Measurements from ENCODE around the gene BICC1.

The BICC1 gene

DNA sequence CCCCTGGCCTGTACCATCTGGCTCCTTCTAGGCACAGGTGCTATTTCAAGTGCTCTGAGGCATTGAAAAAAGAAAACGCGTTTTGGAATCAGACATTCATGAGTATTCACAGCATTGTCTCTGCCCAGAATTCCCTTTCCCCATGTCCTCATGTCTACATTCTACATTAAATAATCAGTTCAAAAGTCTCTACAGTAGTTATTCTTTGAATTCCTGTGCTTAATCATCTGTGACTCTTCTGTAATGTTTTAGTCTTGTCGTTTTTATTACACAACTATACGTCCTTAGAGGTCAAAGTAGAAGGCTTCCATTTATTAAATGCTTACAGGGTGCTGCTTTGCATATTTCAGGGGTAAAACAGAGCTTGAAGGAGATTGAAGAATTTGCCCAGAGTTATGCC is 95.7 kb downstream of the BICC1 start:
- DNase-seq, result no peak

DNA sequence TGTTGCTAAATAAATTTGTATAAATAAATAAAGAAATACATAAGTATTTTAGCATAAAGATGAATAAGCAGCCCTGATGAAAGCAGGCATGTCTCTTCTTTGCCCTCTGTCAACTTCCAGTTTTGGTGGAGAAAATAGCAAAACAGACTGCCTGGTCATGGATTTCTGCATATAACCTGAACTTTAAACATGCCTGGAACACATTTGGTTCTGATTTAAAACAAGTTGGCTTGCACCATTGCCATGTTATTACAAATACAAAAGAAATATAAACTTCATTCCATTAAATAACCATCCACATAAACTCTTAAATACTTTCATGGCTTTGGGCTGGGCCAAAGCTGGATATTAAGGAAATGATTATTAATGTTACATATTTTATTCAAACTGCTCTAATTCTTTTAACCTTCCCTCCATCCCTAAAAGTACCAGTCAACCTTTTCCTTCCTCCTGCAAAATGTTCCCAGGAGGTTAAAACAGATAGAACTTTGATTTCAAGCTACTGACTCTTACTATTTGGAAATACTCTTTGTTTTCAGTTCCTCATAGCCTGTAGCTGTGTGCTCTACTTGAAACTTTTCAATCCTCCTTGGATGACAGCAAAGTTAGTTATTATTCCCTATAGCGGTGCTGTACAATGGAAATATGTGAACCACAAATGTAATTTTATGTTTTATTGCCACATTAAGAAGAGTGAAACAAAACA is 96.3 kb downstream of the BICC1 start:
- DNase-seq, result no peak

DNA sequence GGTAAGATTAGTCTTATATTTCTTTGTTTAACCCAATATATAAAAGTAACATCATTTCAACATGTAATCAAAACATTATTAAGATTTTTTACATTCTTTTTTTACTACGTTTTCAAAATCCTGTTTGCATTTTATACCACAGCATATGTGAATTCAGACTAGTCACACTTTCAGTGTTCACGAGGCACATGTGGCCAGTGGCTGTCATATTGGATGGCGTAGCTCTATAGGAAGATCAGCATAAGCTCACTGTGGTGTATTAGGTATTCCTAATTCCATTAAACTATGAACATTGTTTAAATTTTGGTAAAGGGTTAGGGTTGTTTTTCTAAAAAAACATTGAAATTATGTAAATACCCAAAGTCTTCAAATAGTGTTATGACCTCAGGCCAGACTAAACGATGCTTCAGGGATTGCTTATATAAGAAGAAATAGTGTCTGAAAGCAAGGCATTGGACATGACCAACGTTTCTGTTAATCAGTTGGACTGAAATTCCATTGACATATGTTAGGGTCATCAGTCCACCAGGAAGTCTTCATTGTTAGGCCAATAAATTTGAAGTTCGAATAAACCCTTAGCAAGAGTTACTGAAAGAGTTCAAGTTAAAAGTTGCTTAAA is 97.0 kb downstream of the BICC1 start:
- DNase-seq, result no peak

DNA sequence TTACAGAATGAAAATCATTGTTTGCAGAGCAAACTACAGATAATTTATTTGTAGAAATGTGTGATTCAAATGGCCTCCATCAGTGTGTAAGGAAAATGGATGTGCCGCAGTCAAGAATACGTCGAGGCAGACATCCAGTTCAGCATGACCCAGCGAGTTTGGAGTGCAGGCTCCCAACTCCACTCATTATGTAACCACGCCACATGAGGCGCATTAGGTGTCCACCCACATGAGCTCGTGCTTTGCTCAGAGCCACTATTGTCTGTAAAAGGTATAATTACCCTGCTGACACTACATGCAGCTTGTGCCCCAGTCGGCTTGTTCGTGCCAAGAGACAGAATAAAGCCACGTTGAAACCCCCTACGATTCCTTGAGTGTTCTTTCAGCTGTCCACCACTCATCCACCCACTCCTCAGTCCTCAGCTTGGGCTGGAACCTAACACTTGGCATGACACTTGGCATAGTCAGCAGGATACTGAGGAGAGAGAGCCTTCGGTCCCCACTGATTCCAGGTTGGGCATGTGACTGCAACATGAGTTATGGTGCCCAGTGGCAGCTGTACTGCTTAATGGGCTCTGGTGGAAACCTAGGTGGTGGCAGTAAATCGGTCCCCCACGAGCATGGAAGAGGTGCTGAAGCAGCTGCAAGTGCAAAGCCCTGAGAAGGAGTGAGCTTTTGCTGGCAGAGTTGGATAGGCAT is 102.7 kb downstream of the BICC1 start:
- DNase-seq, result no peak

DNA sequence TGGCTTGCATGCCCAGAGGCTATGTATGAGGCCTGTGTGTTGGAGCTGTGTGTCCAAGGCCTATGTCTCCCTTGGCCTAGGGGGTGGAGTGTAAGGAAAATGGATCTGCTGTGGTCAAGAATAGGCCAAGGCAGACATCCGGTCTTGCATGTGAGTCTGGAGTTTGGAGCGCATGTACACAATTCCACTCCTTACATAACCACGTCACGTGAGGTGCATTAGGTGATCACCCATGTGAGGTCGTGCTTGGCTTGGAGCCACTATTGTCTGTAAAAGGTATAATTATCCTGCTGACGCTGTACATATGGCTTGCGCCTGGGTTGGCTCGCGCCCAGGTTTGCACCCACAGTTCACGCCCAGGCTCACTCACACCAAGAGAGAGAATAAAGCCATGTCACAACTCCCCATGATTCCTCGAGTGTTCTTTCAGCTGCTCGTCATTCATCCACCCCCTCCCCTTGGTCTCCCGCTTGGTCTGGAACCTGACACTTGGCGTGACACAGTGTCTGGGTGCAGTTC is 105.5 kb downstream of the BICC1 start:
- no peak for DNase-seq

DNA sequence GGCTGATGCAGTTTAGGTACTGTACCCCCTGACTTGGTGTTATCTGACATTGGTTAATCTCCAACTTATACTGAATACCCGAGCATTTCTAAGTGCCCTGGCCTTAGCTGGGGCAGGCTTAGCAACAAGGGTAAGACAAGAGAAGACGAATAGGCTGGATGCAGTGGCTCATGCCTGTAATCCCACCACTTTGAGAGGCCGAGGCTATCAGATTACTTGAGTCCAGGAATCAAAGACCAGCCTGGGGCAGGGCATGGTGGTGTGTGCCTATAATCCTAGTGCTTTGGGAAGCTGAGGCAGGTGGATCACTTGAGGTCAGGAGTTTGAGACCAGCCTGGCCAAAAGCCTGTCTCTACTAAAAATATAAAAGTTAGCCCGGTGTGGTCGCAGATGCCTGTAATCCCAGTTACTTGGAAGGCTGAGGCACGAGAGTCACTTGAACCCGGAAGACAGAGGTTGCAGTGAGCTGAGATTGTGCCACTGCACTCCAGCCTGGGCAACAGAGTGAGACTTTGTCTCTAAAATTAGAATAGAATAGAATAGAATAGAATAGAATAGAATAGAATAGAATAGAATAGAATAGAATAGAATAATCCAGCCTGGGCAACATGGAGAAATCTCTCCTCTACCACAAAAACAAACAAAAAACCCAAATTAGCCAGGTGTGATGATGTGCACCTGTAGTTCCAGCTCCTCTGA is 108.9 kb downstream of the BICC1 start:
- no peak for DNase-seq

DNA sequence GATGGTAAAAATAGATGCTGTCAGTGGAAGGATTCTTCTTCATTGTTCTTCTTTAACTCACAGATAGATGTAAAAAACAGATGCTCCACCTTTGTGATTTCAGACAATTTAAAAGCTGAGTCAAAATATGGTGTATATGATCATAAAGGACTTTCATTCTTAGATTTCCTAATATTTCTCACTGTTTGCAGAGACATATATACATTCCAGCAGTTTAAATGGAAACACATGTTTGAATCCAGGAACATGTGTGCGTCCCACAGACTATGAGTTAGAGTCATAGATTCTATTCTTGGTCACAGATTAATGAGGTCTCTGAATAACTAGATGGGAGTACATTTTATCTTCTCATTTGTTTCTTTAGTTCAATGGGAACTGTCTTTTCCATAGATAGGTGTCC is 109.6 kb downstream of the BICC1 start:
- no peak for DNase-seq

DNA sequence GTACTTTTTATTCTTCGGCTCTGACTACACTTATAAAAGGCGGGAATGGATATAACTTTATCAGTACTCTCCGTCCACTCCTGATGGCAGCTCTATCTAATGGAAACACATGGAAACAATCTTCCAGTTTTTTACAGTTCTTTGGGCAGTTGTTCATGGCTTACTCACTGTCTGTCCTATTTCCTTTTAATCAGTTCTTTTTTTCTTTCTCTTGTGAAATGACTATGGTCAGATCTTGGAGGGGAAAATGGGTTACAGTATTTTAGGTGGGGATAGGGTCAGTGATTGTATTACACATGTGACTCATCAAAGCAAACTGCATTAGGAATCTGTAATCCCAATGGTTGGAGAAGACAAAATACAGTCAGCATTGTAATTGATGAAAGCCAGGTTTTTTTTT is 112.4 kb downstream of the BICC1 start:
- no peak for DNase-seq

DNA sequence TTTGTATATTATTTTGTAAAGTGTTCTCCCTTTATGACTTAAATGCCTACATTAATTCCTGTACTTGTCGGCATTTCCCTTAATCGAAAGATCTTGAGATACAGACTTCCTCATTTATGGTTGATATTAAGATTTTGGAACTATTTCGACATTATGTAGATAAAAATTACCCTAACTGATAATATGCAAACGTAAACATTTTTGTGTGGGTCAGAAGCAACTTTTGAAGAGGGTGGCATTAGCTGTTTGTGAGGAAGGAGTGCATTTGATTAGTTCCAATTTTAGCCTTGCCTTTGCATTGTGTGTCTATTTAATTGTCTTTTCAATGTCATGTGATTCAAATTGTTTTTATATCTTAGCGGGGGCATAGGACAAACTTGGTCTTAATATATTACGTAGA is 114.7 kb downstream of the BICC1 start:
- no peak for DNase-seq

DNA sequence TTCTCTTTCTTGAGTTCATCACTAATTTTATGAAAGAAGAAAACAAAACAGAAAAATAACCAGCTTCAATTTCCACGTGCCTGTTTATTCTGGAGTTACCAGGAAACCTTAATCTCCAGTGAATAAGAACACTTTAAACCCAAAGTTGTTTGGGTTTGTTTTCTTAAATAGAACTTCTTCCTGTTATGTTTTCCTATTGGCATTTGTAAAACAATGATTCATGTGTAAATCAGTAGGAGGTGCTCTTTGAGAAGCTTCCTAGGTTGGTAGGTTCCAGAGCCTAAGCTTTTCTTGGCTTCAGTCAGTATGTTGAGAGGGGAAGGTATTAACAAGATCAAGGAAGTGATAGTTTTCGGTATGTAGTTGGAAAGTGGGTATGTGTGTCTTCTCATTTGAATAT is 119.0 kb downstream of the BICC1 start:
- DNase-seq, result no peak

DNA sequence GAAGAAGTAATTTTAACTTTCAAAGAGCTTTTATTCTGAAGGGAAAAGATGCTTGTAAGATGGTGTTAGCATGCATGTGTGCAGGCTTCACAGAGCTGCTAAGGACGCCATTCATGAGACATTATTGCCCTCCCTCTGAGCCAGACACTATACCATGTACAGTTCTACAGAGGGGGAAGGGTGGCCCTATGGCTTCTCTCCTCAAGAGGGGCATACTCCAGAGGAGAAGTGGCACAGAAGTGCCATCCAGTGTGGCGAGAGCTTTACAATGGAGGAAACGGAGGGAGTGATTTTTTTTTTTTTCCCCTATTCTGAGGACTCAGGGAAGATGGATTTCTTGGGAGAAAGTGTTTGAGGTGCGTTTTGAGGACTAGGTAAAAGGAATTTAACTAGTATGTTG is 119.5 kb downstream of the BICC1 start:
- no peak for DNase-seq

DNA sequence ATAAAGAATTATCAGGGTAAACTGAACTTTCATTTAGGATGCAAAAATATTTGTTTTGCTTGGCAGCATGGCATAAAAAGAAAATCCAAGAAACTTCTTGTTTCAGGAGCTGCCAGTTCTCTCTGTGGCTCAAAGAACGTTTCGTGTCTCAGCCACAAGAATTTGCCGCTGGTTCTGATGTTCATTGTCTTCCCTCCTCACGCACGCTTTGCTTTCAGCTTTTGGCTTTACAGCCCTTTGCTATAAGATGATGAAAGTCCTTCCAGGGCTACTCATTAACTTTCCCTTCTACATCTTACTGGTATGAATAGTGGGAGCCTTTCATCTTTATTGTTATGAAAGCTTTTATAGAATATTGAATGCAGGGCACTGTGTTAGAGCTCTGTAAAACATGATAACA is 124.7 kb downstream of the BICC1 start:
- DNase-seq, result no peak

DNA sequence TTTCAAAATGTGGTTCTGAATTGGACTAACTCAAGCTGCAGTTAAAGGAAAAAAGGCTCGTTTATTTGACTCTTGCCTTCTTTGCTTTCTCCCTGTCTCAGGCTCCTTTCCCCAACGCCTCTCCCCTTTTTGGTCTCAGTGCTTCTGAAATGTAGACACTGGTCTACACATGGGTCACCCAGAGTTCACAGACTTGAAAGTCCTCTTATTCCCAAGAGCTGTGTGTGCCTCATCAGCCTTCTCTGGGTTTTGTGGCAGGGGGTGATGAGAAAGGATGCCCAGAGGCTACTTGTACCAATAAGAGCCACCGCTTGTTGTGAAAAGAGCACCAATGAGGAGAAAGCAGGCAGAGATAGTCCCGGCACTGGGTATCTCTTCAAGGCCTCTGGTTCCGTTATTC is 125.7 kb downstream of the BICC1 start:
- no peak for DNase-seq

DNA sequence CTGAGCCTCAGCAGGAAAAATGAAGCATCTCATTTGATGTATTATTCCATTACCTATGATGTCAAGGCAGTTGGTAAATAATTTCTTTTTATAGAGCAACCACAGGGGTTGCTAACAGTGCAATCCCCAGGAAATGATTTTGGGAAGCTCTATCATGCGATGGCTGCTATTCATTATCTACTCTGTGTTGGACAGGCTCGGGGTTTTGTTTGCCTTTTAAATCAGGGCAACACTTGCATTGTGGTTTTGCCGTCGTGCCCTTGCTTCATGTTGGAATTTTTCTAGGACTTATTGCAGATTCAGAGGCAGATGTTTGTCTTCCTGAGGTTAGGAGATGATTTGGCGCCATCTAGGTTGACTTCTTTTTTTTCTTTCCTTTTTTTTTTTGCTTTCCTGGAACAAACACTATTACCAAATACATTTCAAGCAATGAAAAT is 128.4 kb downstream of the BICC1 start:
- DNase-seq, result no peak

DNA sequence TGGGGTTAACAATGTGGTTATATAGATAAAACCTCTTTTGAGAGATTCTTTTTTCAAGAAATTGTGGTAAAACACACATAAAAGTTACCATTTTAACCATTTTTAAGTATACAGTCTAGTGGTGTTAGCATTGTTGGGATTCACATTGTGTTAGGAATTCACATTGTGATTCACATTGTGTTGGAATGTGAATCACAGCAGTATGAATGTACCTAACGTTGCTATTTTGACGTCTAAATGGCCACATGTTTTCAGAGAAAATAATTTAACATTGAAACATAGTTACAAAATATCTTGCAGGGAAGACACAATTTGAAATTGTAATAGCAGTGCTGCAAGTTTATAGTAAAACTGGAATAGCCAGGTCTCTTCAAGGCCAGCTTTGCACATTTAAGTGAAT is 129.0 kb downstream of the BICC1 start:
- DNase-seq, result no peak

DNA sequence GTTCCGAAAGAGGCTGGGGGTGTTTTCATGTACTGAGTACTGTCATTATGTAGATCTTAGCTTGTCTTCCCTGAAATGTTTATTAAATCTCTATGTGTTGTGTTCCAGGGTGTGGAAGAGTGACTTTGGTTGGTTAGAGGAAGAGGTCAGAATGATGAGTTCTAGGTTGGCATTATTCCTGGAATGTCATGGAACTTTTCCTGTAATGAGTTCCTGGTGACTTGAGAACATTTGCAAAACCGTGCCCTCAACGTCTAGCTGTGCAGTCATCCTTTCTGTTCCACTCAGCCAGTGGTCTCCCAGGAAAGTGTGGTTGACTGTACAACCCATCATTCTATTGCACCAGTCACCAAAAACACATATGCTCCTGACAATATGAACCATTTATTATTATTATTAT is 129.6 kb downstream of the BICC1 start:
- no peak for DNase-seq

DNA sequence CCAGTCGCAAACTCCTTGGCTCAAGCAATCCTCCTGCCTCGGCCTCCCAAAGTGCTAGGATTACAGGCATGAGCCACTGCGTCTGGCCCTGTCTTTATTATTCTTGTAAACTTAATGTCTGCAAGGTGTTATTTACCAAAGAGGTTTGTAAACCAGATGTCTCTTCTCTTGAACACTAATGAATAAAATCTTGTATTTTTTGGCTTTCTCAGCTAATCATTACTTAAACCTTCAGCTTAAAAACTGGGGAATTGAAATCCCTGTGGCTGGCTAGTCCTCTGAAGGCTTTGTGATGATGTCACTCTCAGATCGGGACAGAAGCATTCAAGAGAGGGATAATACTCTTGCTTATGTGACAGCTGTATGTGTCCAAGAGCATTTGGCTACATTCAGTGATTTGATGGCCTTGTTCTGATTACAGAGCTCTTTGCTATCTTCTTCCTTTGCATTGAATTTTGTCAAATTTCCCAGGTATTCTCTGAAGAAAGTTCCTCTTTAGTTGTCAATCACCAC is 130.3 kb downstream of the BICC1 start:
- DNase-seq, result no peak

DNA sequence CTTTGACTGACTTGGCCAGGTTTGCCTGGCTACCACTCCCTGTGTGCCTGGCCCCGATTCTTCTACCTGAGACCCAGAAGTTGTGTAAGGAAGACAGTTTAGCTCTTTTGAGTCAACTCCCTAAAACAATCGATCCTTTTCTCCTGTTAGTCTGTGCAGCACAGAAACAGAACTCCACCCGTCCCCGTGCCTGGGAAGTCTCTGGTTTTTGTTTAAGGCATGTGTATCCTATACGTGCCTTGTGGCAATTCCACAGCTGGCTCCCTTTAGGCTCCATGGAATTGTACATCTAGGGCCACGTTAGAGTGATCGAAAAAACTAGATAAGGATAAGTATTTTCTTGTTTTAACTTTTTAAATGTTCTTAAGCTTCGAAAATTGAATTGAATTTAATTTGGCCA is 131.6 kb downstream of the BICC1 start:
- DNase-seq, result no peak

DNA sequence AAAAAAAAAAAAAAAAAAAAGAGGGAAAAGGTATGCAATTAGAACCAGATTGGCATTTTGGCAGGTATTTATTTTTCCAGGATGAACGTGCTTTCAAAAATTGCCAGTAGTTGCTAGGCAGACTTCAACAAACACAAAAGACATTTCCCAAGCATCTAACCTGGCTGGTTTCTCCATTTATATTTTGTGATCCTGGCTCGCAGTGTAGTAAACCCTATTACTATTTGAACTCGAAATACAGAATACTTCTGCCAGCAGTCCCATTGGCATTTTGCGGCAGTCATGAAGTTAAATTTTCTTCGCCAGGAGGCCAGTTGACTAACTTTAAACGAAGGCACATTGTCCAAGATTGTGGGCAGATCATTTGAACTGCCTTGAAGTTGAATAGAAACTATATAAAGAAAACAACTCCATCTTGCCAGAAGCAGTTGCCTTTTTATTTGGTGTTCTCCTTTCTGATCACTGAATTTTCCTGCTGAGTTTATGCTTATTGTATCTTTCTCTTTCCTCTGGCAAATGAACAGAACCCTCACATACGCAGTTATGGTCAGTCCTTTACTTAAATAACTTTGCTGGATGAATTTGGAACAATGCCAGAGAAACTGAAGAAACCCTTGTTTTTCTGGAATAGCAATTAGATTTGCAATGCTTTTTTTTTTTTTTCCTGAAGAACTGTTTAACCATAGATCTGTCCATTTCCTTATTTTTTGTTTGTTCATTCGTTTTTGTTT is 132.9 kb downstream of the BICC1 start:
- DNase-seq, result no peak

DNA sequence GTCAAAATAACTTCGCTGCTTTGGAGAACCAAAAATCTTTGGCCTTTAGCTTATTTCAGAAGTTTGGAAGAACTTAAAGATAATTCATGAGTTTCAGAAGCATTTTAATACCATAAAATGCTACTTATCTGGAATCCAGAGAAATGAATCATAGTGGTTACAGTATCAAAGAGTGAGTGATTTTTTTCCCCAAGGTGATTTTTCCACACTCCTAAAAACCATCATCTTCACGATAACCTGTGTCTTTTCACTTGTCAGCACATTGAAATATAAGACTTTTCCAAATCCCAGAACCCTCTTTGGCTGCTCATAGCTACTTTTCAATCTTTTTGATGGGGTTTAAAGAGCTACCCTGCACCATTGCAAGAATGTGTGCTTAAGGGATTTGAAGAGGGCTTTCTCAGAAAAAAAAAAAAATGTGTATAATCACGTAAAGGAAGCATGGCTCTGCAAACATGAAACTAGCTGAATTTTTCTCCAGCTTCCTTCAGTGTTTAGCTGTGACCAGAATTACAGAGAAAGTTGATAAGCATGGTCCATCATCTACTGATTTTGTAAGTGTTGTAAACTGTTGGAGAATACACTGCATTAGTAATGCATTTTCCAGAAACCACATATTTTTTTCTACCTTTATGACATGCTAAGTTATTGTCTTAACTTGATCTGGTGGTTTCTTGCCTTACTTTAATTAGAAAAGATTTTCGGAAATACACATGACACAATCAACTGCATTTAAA is 134.9 kb downstream of the BICC1 start:
- DNase-seq, result no peak

DNA sequence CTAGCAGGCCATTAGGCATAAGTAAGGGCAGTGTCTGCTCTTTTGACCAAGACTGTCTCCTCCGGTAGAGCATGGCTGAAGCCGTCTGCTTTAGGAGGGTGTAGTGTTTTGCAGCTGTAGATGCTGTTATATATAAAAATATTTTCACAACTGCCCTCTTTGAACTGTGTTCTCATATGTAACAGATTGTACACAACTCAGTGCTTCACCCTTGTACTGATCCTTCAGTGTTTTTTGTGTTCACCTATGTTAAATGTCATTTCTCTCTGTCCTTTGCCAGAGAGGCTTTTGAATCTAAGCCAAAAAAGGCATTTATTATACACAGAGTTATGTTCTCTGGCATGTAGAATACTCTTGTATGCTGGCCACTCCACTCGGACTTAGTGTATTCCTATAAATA is 135.5 kb downstream of the BICC1 start:
- DNase-seq, result no peak

DNA sequence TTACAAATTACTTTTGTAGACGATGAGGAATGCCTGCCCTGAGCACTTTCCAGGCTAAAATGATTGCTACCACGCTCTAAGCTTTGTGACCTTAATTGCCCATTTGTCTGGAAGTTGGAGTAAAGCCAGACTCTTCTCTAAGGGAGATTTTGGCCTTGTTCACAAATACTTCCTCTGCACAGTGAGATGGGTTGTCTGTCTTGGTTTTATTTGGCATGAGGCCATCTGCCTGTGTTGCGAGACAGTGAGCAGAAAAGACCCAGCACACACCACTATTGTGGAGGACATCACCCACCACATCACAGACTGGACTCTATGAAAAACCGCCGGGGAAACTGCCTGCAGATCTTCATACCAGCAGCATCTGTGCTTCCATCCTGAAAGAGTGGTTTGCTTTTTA is 138.4 kb downstream of the BICC1 start:
- DNase-seq, result no peak

All from CD4-positive, alpha-beta T cell treated with Interleukin-6 for 4 hours (primary cell).